GM12801 (cell line): ENCODE measurements around the gene TNXB.

Source experiments
- CTCF ChIP-seq: IDR thresholded peaks from one replicate; pipeline ENCODE4 v1.5.1; 2011; ENCODE audit warnings: control low read depth; ENCODE audit not compliant: insufficient read length; ENCODE audit errors: extremely low read depth

The TNXB gene

GRCh38 chr6:32074996-32075532, 34.1 kb downstream of the TNXB start:
- TF ChIP-seq CTCF, result no peak

GRCh38 chr6:32073613-32074012, 35.5 kb downstream of the TNXB start:
- no peak for TF ChIP-seq CTCF

- no peak for TF ChIP-seq CTCF
Measured at GRCh38 chr6:32073101-32073500, 36.0 kb downstream of the TNXB start.

- no peak for TF ChIP-seq CTCF
Measured at GRCh38 chr6:32070814-32071543, 38.2 kb downstream of the TNXB start.

GRCh38 chr6:32069878-32070515, 39.1 kb downstream of the TNXB start:
- TF ChIP-seq CTCF, result no peak

GRCh38 chr6:32069460-32069859, 39.7 kb downstream of the TNXB start:
- no peak for TF ChIP-seq CTCF

- TF ChIP-seq CTCF, result no peak
Measured at GRCh38 chr6:32068867-32069266, 40.3 kb downstream of the TNXB start.
